HL-60/S4 treated with retinoic acid at 250 ng/mL for 4 days and 3 days (cell line): Measurements from ENCODE around the gene DNAI4.
"Not testable (repeated sequence)": the region's sequence is repeated elsewhere in the genome, so short reads cannot be mapped to it uniquely, and the experiment has no call there.

Source experiments
- in situ Hi-C: fragments of 300-500 bp; cut with MboI; formaldehyde crosslinking; loops from 2 replicates; pipeline ENCODE4 v1.7.0; 2022; ENCODE audit warnings: low sequenced_read_pairs

Gene DNAI4

DNA sequence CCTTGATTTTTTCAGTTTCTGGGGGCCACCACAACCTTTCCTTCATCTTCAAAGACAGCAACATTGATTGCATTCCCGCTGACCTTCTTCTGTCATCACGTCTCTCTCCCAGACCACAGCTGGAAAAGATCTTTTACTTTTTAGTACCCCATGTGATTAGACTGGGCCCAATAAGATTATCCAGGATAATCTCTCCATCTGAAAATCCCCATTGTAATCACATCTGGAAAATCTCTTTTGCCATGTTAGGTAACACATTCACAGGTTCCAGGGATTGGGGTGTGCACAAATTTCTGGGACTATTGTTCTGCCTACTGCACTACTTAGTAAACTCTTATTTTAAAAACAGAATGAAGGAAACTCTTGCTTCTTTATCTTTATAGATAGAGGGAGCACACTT, 76.5 kb downstream of the DNAI4 start:
- in situ Hi-C loops, result no loop called here

DNA sequence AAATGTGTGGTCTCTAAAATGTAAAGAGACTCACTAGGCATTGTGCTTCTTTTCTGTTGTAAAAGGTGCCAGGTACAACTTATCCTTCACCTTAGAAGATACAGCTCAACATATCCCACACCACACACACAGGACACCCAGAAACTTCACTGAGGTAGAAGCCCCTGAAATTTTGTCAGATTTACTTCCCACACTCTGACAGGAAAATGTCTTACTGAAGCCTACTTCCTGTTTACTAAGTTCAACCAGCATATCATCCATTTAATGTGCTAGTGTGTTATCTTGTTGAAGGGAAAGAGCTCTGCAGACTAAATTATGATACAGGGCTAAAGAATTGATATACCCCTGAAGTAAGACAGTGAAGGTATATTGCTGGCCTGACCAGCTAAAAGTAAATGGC, 83.7 kb downstream of the DNAI4 start:
- in situ Hi-C loops, result no loop called here

DNA sequence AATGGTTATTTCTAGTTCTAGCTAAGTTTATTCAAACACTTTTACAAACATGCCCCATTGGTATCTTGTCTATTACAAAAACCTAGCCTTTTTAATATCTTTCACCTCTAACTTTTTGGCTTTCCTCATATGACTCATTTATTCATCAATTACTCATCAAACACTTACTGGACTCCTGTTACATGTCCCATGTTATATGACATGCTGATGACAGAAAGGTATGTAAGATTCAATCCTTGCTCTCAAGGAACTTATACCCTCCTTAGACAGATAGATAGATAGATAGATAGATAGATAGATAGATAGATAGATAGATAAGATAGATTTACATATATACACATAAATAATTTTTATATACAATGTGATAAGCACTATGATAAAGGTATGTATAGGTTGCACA, 89.7 kb downstream of the DNAI4 start:
- in situ Hi-C loops, result no loop called here

DNA sequence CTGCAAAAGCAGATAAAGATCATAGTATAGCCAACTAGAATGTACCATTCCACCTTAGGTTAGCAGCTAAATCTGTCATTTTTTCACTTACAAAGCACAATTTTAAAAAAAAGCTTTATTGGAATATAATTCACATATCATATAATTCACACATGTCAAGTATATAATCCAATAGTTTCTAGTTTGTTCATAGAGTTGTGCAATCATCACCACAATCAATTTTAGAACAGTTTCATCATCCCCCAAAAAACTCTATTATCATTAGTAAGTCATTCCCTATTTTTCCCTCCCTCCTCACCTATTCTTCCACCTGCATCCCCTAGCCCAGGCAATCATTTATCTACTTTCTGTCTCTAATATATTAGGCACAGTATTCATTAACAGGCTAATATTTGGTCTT, 91.5 kb downstream of the DNAI4 start:
- in situ Hi-C loops, result no loop called here

DNA sequence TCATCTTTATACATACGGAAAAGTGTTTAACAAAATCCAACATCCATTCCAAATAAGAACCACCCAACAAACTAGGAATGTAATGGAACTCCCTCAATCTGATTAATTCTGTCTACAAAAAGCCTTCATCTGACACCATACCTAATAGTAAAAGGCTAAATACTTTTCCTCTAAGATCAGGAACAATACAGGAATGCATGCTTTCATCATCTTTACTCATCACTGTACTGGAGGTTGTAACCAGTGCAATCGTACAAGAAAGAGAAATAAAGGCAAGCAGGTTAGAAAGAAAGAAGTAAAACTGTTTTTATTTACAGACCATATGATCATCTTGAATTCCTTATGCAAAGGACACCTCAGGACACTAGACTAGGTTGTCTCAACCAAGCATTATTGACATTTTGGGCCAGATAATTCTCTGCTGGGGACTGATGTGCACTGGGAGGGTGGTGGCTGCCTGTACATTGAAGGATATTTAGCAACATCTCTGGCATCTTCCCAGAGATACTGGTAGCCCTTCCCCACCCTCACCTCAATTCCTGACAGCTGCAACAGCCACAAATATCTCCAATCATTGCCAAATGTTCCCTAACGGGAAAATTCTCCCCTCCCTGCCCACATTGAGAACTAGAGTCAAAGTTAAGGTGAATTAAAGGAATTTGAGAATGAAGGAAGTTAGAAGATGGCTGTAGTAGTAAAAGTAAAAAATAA, 93.0 kb downstream of the DNAI4 start:
- in situ Hi-C loops, result no loop called here

DNA sequence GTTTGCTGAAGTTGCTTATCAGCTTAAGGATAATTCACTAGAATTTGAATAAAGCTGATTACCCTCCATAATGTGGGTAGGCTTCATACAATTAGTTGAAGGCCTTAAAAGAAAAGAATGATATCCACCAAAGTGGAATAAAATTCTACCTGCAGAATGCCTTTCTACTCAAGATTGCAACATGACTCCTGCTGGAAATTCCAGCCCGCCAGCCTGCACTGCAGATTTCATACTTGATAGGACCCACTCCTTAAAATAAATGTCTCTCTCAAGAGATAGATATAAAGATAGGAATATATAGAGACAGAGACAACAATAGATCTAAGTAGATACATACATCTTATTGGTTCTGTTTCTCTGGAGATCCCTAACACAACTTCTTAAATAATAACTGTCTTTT, 99.9 kb downstream of the DNAI4 start:
- in situ Hi-C loops, result no loop called here

DNA sequence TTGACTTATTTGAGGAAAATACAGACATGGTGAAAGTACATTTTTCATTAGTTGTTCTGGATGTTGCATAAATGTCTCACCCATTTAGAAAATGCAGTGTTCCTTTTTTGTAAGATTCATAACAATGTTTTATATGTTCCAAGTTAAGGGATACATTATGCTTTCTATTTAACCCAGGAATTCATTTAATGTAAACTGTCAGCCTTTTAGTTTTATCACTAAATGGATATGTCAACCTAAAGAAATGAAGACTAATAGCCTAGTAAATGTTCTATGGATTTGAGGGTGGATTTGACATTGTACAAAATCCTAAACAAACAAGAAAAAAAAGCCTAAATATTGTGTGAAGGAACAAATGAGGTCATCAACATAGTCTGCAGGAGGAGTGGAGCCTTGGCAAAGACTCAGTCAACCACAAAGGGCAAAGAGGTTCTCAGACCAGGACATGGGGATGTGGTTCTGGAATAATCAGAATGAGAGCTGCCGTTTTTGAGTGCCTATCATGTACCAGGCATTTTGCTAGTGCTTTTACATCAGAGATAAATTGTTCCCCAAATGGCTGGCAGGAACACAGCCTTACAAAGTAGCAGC, 114.8 kb downstream of the DNAI4 start:
- in situ Hi-C loops, result no loop called here

DNA sequence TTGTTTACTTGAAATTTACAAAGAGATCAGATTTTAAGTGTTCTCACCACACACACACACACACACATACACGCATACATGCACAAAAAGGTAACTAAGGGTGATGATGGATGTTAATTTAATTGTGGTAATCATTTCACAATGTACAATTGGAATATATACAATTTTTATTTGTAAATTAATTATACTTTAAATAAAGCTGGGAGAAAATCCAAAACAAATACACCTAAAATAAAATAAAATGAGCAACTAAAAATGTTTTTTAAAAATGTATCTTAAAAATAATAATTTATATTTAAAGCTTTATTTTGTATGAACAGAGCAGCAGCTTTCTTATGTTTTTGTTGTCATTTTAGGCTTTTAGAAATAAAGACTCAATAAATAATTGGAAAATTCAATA, 115.4 kb downstream of the DNAI4 start:
- in situ Hi-C loops, result no loop called here

DNA sequence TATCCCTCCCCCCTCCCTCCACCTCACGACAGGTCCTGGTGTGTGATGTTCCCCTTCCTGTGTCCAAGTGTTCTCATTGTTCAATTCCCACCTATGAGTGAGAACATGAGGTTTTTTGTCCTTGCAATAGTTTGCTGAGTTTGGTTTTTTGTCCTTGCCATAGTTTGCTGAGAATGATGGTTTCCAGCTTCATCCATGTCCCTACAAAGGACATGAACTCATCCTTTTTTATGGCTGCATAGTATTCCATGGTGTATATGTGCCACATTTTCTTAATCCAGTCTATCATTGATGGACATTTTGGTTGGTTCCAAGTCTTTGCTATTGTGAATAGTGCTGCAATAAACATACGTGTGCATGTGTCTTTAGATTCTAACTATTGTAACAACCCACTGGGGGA, 128.8 kb downstream of the DNAI4 start:
- in situ Hi-C loops, result not testable (repeated sequence)

DNA sequence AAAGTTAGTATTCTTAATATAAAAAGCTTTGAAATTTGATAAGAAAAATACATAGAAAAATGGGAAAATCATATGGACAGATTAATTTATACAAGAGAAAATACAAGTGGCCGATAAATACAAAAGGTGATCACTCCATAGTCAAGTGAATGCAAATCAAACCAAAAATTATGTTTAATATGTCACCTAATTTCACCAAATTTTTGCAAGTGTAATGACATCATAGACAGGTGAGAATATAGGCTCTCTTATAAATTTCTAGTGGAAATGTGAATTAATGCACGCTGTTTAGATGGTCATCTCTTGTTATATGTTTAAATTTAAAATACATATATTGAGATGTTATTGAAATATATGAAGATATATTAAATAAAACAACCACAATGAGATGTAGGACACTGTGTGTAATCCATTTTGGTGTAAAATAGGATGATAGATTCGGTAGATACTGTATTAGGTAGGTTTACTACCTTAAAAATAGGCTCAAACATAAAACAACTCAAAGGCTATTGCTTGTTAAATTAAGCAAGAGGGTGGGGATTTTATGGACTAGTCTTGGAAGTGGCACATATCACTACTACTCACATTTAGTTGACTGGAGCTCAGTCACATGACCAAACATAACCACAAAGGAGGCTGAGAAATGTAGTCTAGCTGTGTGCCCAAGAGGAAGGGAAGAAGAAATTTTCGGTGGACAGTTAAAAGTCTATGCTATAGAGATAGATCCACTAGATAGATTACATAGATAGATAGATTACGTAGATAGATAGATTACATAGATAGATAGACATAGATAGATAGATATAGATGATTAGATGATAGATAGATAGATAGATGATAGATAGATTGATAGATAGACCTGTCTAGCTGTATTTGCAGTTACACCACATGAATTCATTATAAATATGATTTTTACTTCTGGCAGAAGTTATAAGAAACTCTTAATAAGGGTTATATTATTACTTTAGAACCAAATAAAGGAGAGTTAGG, 132.7 kb downstream of the DNAI4 start:
- in situ Hi-C loops, result no loop called here

DNA sequence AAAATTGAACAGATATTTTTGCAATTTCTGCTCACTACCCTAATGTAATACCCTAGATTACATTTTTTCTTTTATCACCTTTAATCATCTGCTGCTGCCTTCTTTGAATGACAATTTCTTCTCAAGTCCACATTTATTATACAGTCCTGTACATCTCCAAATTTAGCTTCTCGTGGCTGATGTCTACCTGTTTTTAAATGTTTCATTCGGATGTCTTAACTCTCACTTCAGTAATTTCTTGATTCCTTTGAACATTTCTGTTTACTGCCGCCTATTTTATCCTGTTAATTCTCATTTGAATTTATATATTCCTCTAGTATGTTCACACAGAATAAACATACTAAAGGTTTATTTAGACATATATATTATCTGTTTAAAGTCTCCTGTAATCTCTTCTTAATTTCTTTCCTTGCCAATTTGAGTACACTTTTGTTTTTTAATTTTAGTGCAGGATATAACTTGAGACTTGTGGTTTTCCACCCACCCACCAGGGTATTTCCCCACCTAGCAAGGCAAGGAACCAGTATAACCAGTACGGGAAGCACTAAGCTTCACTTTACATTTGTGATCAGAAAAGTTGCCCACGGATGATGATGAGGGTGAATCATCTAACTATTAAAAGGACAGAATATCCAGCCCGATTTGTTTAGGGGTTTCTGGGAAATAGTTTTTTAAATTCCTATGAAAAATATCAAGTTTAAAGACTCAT, 136.3 kb downstream of the DNAI4 start:
- in situ Hi-C loops, result no loop called here

DNA sequence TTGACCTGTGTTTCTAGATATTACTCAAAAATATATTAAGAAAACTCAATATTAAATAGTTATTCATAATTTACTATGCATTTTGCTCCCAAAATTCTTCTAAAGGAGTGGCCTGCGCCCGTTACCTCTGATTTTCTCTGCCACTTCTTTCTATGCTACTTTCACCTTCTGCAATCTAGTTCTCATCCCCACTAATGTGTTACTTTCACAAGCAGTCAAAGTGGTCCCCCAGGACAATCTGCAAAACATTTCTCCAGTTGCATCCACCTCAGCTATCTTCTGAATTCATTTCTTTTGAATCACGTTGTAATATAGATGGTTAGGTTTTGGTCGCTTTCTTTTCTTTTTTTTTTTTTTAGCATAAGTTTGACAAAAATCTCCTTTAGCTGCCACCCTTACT, 137.0 kb downstream of the DNAI4 start:
- in situ Hi-C loops, result no loop called here

DNA sequence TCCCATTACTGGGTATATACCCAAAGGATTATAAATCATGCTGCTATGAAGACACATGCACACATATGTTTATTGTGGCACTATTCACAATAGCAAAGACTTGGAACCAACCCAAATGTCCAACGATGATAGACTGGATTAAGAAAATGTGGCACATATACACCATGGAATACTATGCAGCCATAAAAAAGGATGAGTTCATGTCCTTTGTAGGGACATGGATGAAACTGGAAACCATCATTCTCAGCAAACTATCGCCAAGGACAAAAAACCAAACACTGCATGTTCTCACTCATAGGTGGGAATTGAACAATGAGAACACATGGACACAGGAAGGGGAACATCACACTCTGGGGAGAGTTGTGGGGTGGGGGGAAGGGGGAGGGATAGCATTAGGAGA, 138.9 kb downstream of the DNAI4 start:
- in situ Hi-C loops, result not testable (repeated sequence)

DNA sequence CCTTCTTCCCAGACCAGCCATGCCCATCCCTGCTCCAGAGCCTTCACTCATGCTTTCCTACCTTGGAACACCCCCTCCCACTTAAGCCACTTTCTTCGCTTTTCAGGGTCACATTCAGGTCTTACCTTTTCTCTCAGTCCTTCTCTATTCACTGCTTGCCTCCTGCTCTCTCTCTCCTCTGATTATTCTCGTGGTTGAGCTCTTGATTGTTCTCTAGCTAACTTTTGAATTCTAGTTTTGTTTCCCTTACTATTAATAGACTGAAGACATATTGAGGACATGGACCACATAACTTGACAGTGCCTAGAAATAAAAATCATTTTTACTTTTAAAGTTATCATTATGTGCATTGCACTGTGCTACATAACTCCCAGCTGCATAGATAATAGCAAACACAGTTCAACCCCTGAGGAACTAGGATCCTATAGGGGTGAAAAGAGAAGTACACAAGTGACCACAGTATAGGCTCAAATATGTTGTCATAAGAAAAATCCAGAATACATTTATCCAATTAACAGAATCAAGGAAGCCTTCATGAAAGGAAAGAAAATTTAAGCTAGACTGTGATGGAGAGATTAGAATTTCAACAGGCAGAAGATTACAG, 145.1 kb downstream of the DNAI4 start:
- in situ Hi-C loops, result no loop called here

DNA sequence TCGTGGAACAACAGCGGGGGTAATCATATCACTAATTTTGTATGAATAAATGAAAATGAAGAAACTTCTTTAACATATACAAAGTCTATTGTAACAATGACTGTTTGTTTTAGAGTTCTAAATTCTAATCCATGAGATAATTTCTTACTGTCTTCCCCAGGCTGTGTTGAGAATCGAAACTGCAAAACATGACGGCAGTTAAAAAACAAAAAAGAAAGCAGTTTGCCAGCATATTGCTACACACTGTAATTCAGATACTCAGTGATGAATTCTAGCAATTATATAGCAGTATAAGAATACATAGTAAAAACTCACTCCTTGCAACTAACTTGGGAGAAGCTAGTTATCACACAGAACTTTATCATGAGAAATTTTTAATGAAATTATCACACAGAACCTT, 145.7 kb downstream of the DNAI4 start:
- in situ Hi-C loops, result no loop called here

DNA sequence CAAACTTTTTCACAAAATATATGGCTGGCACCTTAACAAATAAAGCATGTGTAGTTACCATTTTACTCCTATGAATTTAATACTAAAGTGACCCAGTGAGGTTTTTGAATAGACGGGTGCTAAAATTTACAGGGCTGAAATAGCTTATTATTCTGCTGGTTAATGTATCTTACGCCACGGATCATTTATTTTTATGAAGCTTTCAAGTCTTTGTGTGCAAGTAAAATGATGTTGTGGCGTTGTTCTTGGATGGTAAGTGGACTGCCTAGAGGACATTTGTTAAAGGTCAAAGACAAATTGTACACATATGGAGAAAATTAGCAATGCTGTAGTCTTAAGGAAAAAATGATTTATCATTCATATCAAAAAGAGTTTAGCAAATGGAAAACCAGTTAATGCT, 146.4 kb downstream of the DNAI4 start:
- in situ Hi-C loops, result no loop called here

DNA sequence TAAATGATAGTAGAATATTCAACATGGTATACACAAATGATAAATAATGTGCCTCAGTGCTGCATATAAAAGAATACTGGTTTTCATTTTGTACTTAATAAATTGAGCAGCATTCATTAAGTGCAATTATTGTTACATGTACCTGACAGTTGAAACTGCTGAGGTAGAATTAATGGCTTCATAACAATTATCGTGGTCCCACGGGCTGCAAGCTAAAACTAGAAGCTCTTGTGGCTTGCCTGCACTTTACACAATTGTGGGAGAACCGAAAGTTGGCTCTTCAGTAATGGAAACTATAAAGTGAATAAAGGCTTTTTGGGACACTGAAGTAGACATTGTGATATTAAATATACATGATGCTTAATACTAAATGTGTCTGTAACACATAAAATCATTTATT, 146.8 kb downstream of the DNAI4 start:
- in situ Hi-C loops, result no loop called here

DNA sequence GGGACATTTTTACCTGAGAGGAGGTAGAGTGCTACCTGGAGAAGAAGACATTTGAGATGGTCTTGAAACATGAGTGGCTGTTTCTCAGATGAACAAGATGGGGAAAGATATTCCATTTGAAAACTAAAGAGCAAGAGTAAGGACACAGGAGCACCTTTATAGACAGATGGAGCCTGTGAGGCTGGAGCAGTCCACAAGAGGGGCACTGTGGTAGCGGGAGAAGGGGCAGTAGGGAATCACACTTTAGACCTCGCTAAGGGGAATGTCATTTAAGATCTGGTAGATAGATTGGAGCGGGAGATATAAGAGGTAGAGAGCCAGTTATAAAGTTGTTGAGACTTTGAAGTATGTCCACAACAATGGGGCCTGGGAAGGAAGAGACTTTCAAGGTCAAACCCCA, 149.0 kb downstream of the DNAI4 start:
- in situ Hi-C loops, result no loop called here

DNA sequence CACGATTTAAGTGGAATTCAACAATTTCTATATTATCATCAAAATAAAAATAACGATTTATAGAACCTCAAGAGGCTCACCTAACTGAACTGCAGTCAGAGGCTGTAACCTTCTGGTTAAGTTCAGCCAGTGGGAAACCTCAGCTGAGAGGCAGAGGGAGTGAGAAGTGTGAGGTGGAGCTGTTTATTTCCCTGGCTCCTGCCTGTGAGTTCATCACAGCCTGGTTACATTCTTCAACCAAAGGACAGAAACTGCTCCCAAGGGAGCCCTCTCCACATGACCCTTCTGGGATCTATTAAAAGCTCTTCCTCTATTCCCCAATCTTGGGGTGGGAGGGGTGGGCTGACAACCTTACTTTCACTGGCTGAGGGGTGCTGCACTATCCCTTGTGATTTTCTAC, 150.2 kb downstream of the DNAI4 start:
- in situ Hi-C loops, result loop anchor here (25.0 kb wide), 2 partner anchors 363 to 738 kb away; partner anchors contain the start of gene C1orf141

DNA sequence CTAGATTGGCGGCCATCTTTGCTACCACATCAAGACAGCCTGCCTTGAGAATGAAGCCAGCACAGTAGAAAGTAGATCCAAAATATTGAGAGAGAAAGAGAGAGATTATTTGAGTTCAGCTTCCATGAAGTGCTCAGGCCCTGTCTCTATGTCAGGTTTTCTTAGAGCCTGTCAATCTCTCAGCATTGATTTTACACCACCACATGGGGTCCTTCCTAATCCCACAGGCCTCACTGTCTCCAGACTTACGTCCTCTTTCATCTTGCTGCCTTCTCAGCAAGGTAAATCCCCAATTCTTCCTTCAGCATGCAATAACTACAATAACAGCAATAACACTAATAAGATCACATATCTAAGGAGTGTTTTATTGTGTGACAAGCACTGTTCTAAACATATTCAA, 151.4 kb downstream of the DNAI4 start:
- in situ Hi-C loops, result loop anchor here (25.0 kb wide), 2 partner anchors 364 to 739 kb away; partner anchors contain the start of gene C1orf141

DNA sequence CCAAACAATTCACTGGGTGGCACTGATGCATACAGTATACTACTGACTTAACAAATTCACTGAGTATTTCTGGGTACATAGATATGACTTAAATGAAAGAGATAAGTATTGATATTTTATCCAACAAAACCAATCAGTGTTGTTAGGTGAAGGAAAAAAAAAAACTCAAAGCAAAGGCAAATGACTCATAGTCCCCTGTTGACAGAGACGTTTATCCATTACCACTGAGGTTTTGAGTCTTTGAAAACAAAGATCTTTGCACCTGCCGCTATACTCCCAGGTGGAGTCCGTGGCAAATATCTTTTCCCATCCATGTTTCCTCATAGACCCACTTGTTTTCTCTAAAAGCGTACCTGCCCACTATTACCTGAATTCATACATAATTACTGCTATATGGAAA, 154.0 kb downstream of the DNAI4 start:
- in situ Hi-C loops, result loop anchor here (25.0 kb wide), 2 partner anchors 367 to 742 kb away; partner anchors contain the start of gene C1orf141
